OCI-LY7 (cell line): ENCODE measurements around the gene BRSK1. TPM values are rescaled to one million over a fixed set of nuclear protein-coding genes. Genes with fewer than 3 reads are reported as not detected.

ENCODE experiments used
- BruUV-seq: library from RNA; stranded (reverse); fragments of 400-500 nt; replicated peaks from 2 replicates; lab custom pipeline; 2021; lab: Mats Ljungman, UMichigan
- CTCF ChIA-PET: fragments of 300-600 bp; sonication (Branson Sonifier 250); formaldehyde crosslinking; loops from one replicate; lab custom pipeline; 2022; ENCODE audit warnings: antibody characterized with exemption; ENCODE audit not compliant: unreplicated experiment; lab: Charles Lee
- POLR2A ChIA-PET: fragments of 300-600 bp; sonication (Branson Sonifier 250); formaldehyde crosslinking; loops from one replicate; lab custom pipeline; 2022; ENCODE audit warnings: antibody characterized with exemption; lab: Charles Lee
- DNase-seq: peaks from one replicate; pipeline ENCODE4 v3.0.0-alpha.2; 2015; ENCODE audit warnings: low spot score
- H2AFZ ChIP-seq: fragments of 200-600 bp; sonication (generic), shearing (Covaris generic); 2 replicates; pipeline ENCODE4 v1.6.1; 2014; ENCODE audit warnings: mild to moderate bottlenecking, antibody characterized with exemption, low read length, moderate library complexity
- H3K27ac ChIP-seq: fragments of 200-600 bp; sonication (generic); 2 replicates; pipeline ENCODE4 v1.5.1; 2014; ENCODE audit warnings: mixed run types, low read depth, mild to moderate bottlenecking, moderate library complexity, low read length, inconsistent platforms; ENCODE audit not compliant: poor library complexity, severe bottlenecking
- H3K36me3 ChIP-seq: fragments of 200-600 bp; sonication (generic); 2 replicates; pipeline ENCODE4 v1.6.1; 2014; ENCODE audit warnings: mild to moderate bottlenecking, antibody characterized with exemption, low read length, moderate library complexity, mixed read lengths; ENCODE audit not compliant: insufficient read depth
- H3K4me1 ChIP-seq: fragments of 200-600 bp; sonication (generic); 2 replicates; pipeline ENCODE4 v1.5.1; 2014; ENCODE audit warnings: mild to moderate bottlenecking, low read length; ENCODE audit not compliant: insufficient read depth, poor library complexity, severe bottlenecking
- H3K4me2 ChIP-seq: fragments of 200-600 bp; sonication (generic); 2 replicates; pipeline ENCODE4 v1.6.1; 2014; ENCODE audit warnings: mild to moderate bottlenecking, low read length
- H3K4me3 ChIP-seq: fragments of 200-600 bp; sonication (generic); 2 replicates; pipeline ENCODE4 v1.5.1; 2014; ENCODE audit warnings: mild to moderate bottlenecking, low read depth, low read length; ENCODE audit not compliant: poor library complexity, severe bottlenecking
- H3K79me2 ChIP-seq: fragments of 200-600 bp; sonication (generic); 2 replicates; pipeline ENCODE4 v1.6.1; 2016; ENCODE audit warnings: low read depth, mild to moderate bottlenecking, low read length, moderate library complexity, mixed read lengths; ENCODE audit not compliant: insufficient read depth
- H3K9me2 ChIP-seq: fragments of 200-600 bp; sonication (generic); 2 replicates; pipeline ENCODE4 v1.6.1; 2016; ENCODE audit warnings: mild to moderate bottlenecking, low read length, mixed read lengths; ENCODE audit not compliant: insufficient read depth
- H3K9me3 ChIP-seq: fragments of 200-600 bp; sonication (generic); 2 replicates; pipeline ENCODE4 v1.6.1; 2014; ENCODE audit warnings: mild to moderate bottlenecking, mixed run types, low read length, mixed read lengths
- H4K20me1 ChIP-seq: fragments of 200-600 bp; sonication (generic); 2 replicates; pipeline ENCODE4 v1.6.1; 2014; ENCODE audit warnings: mild to moderate bottlenecking, antibody characterized with exemption, low read length, moderate library complexity, mixed read lengths; ENCODE audit not compliant: insufficient read depth
- EZH2phosphoT487 ChIP-seq: fragments of 200-600 bp; sonication (generic); IDR thresholded peaks from 2 replicates; pipeline ENCODE4 v1.6.1; 2018; ENCODE audit warnings: low read depth, borderline replicate concordance, mild to moderate bottlenecking, mixed run types, antibody characterized with exemption, low read length, moderate library complexity, mixed read lengths
- intact Hi-C: fragments of 100-400 bp; cut with micrococcal nuclease; formaldehyde crosslinking; loops from one replicate; pipeline ENCODE4 v1.10.0; 2022; ENCODE audit not compliant: unreplicated experiment
- total RNA-seq, 2 experiments: library from RNA; depleted of rRNA in 1 of 2; stranded (reverse); fragments of >200 nt in 1 of 2; shearing (Covaris generic) in 1 of 2; gene quantifications; 2 replicates each; pipeline ENCODE4 v1.2.3, GENCODE V29; 2014 to 2022
- TF ChIP-seq, protein P1 (sequence below): fragments of 200-600 bp; sonication (generic); conservative IDR thresholded peaks from 2 replicates; pipeline ENCODE4 v1.5.1; 2014; ENCODE audit warnings: mild to moderate bottlenecking, antibody characterized with exemption, low read length, moderate library complexity, mixed read lengths

BRSK1 gene
- total RNA-seq, 2 experiments from 2014 or later: 16.1 to 23.9 TPM

GRCh38 chr19:55340784-55341147 lies 57.0 kb downstream of the BRSK1 start:
- no peak overlapping the region for H3K27ac ChIP-seq
- H3K4me3 ChIP-seq: peak overlapping the region; percentile 89

GRCh38 chr19:55341171-55341588 lies 57.4 kb downstream of the BRSK1 start:
- Histone ChIP-seq H3K36me3 (no peaks in the 10 kb centered on the region), H3K4me3 (peak overlapping the region; percentile 89)
- POLR2A ChIA-PET: interaction anchor here (0.6 kb wide), 1 partner anchor 12 kb away, joined by 5 read pairs; no protein-coding TSS in a partner anchor

More at GRCh38 chr19:55340784-55341147, 57.0 kb downstream of the BRSK1 start:
- Histone ChIP-seq H4K20me1 (no peaks in the 10 kb centered on the region), H3K9me2 (no peaks in the 10 kb centered on the region), H2AFZ (no peak overlapping the region), H3K79me2 (no peaks in the 10 kb centered on the region), H3K4me1 (peaks cover 28% of the 10 kb centered on the region), H3K9me3 (no peaks in the 10 kb centered on the region), H3K36me3 (no peaks in the 10 kb centered on the region), H3K4me2 (peak overlapping the region; percentile 99)
- no peak for TF ChIP-seq EZH2phosphoT487
- TF ChIP-seq, protein P1, sequence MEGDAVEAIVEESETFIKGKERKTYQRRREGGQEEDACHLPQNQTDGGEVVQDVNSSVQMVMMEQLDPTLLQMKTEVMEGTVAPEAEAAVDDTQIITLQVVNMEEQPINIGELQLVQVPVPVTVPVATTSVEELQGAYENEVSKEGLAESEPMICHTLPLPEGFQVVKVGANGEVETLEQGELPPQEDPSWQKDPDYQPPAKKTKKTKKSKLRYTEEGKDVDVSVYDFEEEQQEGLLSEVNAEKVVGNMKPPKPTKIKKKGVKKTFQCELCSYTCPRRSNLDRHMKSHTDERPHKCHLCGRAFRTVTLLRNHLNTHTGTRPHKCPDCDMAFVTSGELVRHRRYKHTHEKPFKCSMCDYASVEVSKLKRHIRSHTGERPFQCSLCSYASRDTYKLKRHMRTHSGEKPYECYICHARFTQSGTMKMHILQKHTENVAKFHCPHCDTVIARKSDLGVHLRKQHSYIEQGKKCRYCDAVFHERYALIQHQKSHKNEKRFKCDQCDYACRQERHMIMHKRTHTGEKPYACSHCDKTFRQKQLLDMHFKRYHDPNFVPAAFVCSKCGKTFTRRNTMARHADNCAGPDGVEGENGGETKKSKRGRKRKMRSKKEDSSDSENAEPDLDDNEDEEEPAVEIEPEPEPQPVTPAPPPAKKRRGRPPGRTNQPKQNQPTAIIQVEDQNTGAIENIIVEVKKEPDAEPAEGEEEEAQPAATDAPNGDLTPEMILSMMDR: peak; percentile 67
- POLR2A ChIA-PET: interaction anchor here (0.6 kb wide), 1 partner anchor 13 kb away, joined by 5 read pairs; no protein-coding TSS in a partner anchor
- BruUV-seq: no TSS peak
- DNase-seq: no peak
- CTCF ChIA-PET: no interaction called here
- intact Hi-C loops: loop anchor here (1.0 kb wide), 1 partner anchor 81 kb away; the partner anchor contains the start of gene PPP6R1

More at GRCh38 chr19:55341171-55341588, 57.4 kb downstream of the BRSK1 start:
- Histone ChIP-seq H3K9me2 (no peaks in the 10 kb centered on the region), H3K27ac (no peak overlapping the region), H2AFZ (no peak overlapping the region), H4K20me1 (no peaks in the 10 kb centered on the region), H3K79me2 (no peaks in the 10 kb centered on the region), H3K4me1 (peaks cover 28% of the 10 kb centered on the region), H3K4me2 (peak overlapping the region; percentile 99), H3K9me3 (no peaks in the 10 kb centered on the region)
- CTCF ChIA-PET: no interaction called here
- BruUV-seq: no TSS peak
- intact Hi-C loops: loop anchor here (1.0 kb wide), 1 partner anchor 82 kb away; the partner anchor contains the start of gene PPP6R1
- DNase-seq: peak; percentile 55
- TF ChIP-seq, protein P1: no peak
- TF ChIP-seq EZH2phosphoT487: no peak
